Measurements from ENCODE around the gene ERLIN1. TPM values are rescaled to one million over a fixed set of nuclear protein-coding genes. Genes with fewer than 3 reads are reported as not detected.

Gene ERLIN1
- total and polyA plus RNA-seq, 2 donors from 2014 or later, result 9.0 to 23.7 TPM

GRCh38 chr10:100174699-100175677, 10.8 kb downstream of the ERLIN1 start:
- no peak overlapping the region for H3K27ac ChIP-seq (ENCODE audit: low read depth in 2 of 2, low read length in 2 of 2)
- FAIRE-seq, result no peak

GRCh38 chr10:100173035-100173434, 12.8 kb downstream of the ERLIN1 start:
- TF ChIP-seq CTCF (IDR thresholded peaks at IDR 0.05; ENCODE audit: borderline replicate concordance, extremely low read depth, insufficient read depth), result no peak
- Histone ChIP-seq H3K27me3 (ENCODE audit: control insufficient read depth, insufficient read depth, low read length) (no peaks in the 10 kb centered on the region), H3K27ac (ENCODE audit: low read depth in 2 of 2, low read length in 2 of 2) (no peak overlapping the region), H3K4me1 (ENCODE audit: control insufficient read depth in 2 of 3, insufficient read depth in 2 of 3, low read depth in 1 of 3, low read length in 3 of 3) (no peaks in the 10 kb centered on the region), H3K9ac (ENCODE audit: low read length in 3 of 3) (no peak overlapping the region), H3K36me3 (ENCODE audit: control insufficient read depth in 2 of 3, insufficient read depth in 3 of 3, low read length in 3 of 3) (peaks cover 5 to 33% (median 10%) of the 10 kb centered on the region in 3 donors), H3K9me3 (ENCODE audit: control insufficient read depth in 2 of 3, insufficient read depth in 1 of 3, low read length in 3 of 3) (peaks cover 0 to 3% (median 0%) of the 10 kb centered on the region in 3 donors), H3K4me3 (ENCODE audit: low read length in 3 of 3) (no peak overlapping the region)
- intact Hi-C loops (cut with DNase I), result no loop called here
- no peak for FAIRE-seq
- no peak for DNase-seq

More at GRCh38 chr10:100174699-100175677, 10.8 kb downstream of the ERLIN1 start:
- Histone ChIP-seq H3K4me3 (ENCODE audit: low read length in 3 of 3) (no peak overlapping the region), H3K36me3 (ENCODE audit: control insufficient read depth in 2 of 3, insufficient read depth in 3 of 3, low read length in 3 of 3) (peaks cover 7 to 40% (median 10%) of the 10 kb centered on the region in 3 donors), H3K9me3 (ENCODE audit: control insufficient read depth in 2 of 3, insufficient read depth in 1 of 3, low read length in 3 of 3) (peaks cover 0 to 3% (median 0%) of the 10 kb centered on the region in 3 donors), H3K9ac (ENCODE audit: low read length in 3 of 3) (no peak overlapping the region), H3K27me3 (ENCODE audit: control insufficient read depth, insufficient read depth, low read length) (no peaks in the 10 kb centered on the region), H3K4me1 (ENCODE audit: control insufficient read depth in 2 of 3, insufficient read depth in 2 of 3, low read depth in 1 of 3, low read length in 3 of 3) (peaks cover 0 to 3% (median 0%) of the 10 kb centered on the region in 3 donors)
- TF ChIP-seq CTCF (IDR thresholded peaks at IDR 0.05; ENCODE audit: borderline replicate concordance, extremely low read depth, insufficient read depth), result no peak
- intact Hi-C loops (cut with DNase I), result no loop called here
- no peak for DNase-seq

- Histone ChIP-seq H3K9ac (ENCODE audit: low read length in 3 of 3) (no peak overlapping the region), H3K36me3 (ENCODE audit: control insufficient read depth in 2 of 3, insufficient read depth in 3 of 3, low read length in 3 of 3) (peaks cover 5 to 26% (median 10%) of the 10 kb centered on the region in 3 donors), H3K27me3 (ENCODE audit: control insufficient read depth, insufficient read depth, low read length) (no peaks in the 10 kb centered on the region), H3K4me3 (ENCODE audit: low read length in 3 of 3) (no peak overlapping the region), H3K9me3 (ENCODE audit: control insufficient read depth in 2 of 3, insufficient read depth in 1 of 3, low read length in 3 of 3) (peaks cover 0 to 3% (median 0%) of the 10 kb centered on the region in 3 donors), H3K27ac (ENCODE audit: low read depth in 2 of 2, low read length in 2 of 2) (no peak overlapping the region), H3K4me1 (ENCODE audit: control insufficient read depth in 2 of 3, insufficient read depth in 2 of 3, low read depth in 1 of 3, low read length in 3 of 3) (no peaks in the 10 kb centered on the region)
- FAIRE-seq, result no peak
- DNase-seq, result no peak
- intact Hi-C loops (cut with DNase I), result no loop called here
- no peak for TF ChIP-seq CTCF (IDR thresholded peaks at IDR 0.05; ENCODE audit: borderline replicate concordance, extremely low read depth, insufficient read depth)
These were observed 13.5 kb downstream of the ERLIN1 start for GRCh38 chr10:100172349-100172748.
